ENCODE data around the gene PARD6G. TPM values are rescaled to one million over a fixed set of nuclear protein-coding genes. Genes with fewer than 3 reads are reported as not detected.

Gene PARD6G
- total RNA-seq, 1 donor from 2014 or later = 0.05 TPM

- intact Hi-C loops (cut with micrococcal nuclease) = no loop called here
Observed at GRCh38 chr18:80213182-80213581, 34.1 kb downstream of the PARD6G start.

DNA sequence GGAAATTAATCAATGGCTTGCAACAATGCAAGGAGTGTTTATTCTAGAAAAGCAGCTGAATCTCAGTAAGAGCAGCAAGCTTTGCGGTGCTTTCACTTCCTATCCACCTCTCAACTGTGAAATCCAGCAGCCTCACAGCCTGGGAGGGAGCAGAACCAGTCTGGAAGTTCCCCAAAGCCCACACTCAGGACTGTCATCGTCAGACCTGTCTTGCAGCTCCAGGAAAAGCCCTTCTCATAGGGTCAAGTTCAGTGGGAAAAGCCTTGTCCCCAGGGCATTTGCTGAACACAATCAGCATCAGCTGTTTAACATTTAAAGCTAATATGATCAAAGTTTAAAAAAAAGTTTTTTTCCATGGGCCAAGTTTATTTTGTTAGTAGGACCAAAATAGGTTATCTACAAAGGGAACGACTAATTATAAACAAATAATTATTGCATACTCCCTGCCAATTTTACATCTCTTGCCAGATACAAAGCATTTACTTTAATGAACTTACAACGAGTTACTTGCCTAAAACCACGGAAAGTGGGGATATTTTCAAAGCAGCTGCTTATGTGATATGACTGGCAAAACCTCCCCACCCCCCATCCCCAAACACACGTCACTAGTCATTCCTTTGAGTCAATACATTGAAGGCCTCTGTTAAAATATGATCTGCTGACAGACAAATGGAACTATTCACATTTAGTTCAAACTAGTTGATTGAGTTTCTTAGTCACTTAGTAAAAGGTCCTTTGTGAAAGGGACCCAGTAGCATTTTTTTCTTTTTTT lies 36.8 kb downstream of the PARD6G start:
- intact Hi-C loops (cut with micrococcal nuclease) = no loop called here

DNA sequence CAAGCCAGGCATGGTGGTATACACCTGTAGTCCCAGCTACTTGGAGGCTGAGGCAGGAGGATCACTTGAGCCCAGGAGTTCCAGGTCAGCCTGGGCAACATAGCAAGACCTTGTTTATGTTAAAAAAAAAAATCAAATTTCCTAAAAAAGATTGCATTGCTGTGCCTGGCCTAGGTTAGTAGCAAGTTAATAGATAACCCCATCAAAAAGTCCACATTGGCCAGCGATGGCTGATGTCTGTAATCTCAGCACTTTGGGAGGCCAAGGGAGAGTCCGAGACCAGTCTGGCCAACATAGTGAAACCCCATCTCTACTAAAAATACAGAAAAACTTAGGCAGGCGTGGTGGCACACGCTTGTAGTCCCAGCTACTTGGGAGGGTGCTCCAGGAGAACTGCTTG lies 38.7 kb downstream of the PARD6G start:
- intact Hi-C loops (cut with micrococcal nuclease) = no loop called here

GRCh38 chr18:80205294-80205693 lies 42.0 kb downstream of the PARD6G start:
- intact Hi-C loops (cut with micrococcal nuclease) = no loop called here

GRCh38 chr18:80204142-80204541 lies 43.2 kb downstream of the PARD6G start:
- intact Hi-C loops (cut with micrococcal nuclease) = no loop called here

GRCh38 chr18:80203249-80203648 lies 44.1 kb downstream of the PARD6G start:
- intact Hi-C loops (cut with micrococcal nuclease) = no loop called here

DNA sequence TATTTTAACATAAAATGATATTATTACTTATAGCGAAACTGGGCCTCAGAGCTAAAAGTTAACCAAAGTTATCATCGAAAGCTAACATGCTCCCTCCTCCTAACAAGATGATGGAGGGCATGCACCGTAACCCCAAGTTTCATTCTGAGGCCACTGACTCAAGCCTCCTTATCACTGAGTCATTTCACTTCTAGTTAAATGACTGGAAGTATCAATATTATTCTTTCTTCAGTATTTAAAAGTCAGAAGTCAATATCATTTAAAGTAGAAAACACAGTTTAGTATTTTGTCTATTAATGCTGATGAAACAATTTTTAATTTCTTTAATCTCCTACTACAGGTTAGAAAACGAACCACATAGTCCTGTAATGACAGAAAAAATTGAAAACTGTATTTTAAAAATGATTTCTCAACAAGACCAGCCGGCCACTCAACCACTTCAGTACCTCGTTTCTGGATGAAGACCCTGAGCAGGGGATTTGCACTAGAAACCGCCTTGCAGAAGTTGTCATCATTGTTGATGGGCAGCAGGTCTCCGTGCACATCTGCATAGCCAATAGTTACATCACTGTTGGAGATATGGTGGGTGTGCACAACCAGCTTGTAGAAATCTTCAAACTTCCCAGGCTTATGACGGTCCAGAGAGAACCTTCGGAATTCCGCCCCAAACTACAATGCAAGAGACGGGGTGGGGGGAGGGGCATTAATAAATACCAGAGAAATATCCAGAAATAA lies 44.9 kb downstream of the PARD6G start:
- intact Hi-C loops (cut with micrococcal nuclease) = no loop called here

DNA sequence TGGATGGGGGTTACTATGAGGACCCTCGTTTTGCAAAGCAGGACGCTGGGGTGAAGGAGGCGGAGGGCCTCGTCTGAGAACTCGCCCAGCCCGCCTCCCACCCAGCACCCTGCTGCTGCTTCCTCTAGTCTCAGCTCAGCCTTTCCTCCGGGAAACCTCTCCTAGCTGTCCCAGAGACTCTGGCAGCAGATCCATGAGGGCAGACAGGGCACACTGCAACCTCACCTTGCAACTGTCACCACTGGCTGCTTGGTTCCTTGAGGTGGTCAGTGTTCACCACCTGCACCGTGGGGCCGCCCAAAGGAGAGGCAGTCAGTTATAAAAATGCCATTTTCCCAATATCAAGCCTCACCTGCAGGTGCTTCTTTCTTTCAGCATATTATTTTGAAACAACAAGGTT lies 45.6 kb downstream of the PARD6G start:
- intact Hi-C loops (cut with micrococcal nuclease) = no loop called here

- intact Hi-C loops (cut with micrococcal nuclease) = no loop called here
Observed at GRCh38 chr18:80200932-80201672, 46.2 kb downstream of the PARD6G start.

DNA sequence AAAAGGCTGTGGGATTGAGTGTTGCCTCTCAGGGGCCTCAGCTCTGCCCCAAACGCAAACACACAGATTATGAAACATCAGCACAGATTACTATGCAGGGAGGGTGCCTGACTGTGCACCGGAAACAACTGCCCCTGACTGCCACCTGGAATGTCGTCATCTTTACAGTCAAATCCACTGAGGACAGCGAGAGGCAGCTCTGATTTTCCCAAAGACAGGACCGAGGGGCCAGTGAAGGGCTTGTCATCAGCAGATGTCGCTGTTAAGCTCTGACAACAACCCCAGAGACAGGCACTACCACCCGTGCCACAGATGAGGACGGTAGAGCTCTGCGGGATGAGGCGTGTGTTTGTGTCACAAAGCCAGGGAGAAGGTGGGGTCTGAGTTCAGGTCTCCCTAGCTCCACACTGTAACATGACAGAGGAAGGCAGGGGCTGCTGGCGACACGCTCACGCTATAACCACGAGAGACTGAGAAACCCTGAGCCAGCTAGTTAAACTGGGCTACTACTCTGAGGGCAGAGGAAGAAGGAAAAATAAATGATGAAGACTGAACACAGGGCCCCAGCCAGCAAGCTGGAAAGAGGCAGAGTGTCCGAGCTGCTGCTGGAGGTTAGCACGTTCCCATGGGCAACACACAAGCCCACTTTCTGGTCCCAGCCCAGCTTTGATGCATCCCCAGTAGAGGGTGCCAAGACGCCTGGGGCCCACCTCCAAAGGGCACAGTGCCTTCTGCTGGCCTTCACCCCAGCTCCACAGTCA lies 47.0 kb downstream of the PARD6G start:
- intact Hi-C loops (cut with micrococcal nuclease) = no loop called here

- intact Hi-C loops (cut with micrococcal nuclease) = no loop called here
Observed at GRCh38 chr18:80198994-80199748, 48.1 kb downstream of the PARD6G start.

GRCh38 chr18:80198391-80198790 lies 48.9 kb downstream of the PARD6G start:
- intact Hi-C loops (cut with micrococcal nuclease) = no loop called here

DNA sequence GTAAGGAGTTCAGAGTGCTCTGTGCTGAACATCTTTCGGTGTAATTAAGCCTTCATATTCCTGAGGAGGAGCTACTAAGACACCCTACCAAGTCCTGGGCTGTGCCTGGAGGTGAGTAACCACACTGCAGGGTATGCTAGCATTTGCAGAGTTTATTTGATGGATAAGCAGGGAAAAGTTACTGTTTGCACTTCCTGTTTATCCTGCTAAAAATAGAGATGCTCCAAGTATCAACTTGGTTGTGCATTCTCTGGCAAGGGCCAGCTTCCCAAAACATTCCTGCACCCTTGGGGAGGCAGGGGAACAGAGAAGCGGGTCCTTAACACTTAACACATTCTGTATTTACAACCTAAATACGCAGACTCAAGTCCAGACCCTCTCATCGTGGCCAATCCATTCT lies 49.8 kb downstream of the PARD6G start:
- intact Hi-C loops (cut with micrococcal nuclease) = no loop called here

DNA sequence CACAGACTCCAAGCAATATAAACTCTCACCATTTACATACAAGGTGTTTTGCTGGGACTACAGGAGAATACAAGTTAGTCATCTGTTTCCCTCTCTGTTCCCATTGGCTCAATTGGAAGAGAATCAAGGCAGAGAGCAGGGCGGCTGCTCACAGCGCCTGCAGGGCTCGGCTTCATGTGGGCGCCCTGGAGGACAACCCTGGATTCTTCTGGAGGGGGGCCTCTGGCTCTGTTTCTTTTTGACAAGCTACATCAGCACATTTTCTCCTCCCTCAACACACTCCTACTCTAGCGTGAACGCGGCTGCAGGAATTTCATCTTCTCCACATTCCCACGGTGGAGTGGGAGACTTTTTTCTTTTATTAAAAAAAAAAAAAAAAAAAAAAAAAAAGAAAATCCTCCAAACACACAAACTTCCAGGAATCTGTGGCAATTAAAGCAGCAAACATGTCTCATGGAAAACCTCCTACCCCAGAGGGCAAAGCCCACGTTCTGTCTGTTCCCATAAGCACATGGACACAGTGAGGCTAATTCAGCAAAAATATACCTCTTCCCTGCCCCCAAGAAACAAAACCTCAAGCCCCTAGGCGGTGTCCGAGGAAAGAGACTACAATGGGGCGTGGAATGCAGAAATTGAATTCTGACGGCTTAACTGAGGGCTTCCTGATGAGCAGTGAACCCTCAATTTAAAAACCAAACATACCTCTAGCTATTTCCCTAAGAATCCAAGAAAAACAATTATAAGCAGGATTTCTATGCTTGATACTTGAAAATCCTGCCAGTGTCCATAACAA lies 50.6 kb downstream of the PARD6G start:
- intact Hi-C loops (cut with micrococcal nuclease) = no loop called here

DNA sequence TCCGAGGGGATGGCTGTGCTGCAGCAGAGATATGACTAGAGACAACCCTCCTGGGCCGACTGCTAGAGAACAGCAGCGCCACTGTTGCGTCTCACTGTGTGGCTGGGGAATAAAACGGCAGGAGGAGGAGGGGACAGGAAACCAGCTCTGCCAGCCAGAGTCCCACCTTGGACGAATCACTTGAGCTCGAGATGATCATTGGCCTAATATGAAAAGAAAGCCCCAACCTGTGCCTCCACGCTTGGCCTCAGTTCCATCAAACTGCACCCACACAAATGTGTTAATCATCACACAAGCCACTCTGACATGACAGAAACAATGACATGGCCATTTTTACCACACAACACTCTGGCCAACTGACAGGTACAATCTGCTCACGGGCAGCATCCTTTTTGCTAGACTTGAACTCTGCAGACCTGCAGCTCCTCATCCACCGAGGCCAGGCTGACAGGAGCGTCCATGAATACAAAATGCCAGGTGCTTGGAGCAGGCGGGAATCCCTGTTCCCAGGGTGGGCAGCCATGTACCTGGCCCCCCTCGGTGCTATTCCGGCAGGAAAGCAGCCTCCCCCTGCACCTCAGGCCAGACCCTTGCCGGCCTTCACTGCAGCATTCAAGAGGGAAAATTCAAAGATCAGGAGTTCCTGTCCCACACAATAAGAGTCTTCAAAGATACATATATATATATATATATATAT lies 52.3 kb downstream of the PARD6G start:
- intact Hi-C loops (cut with micrococcal nuclease) = no loop called here

DNA sequence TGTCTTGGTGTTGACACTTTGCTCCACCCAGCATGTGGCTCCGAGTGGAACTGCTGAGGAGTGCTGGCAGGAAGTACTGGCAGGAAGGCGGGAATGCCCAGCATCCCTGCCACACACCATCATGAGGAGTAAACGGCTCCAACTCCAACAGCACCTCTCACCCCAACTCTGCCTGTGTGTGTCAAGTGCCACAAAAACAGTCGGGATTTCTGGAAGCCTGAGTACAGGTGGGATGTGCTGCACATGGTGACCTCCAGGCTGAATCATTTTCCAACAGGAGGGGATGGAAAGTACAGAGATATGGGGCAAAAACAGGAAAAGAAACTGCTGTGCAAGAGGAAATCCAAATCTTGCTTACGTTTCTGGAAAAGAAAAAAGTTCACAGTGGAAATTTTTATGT lies 53.6 kb downstream of the PARD6G start:
- intact Hi-C loops (cut with micrococcal nuclease) = no loop called here

- intact Hi-C loops (cut with micrococcal nuclease) = no loop called here
Observed at GRCh38 chr18:80192653-80193385, 54.5 kb downstream of the PARD6G start.

DNA sequence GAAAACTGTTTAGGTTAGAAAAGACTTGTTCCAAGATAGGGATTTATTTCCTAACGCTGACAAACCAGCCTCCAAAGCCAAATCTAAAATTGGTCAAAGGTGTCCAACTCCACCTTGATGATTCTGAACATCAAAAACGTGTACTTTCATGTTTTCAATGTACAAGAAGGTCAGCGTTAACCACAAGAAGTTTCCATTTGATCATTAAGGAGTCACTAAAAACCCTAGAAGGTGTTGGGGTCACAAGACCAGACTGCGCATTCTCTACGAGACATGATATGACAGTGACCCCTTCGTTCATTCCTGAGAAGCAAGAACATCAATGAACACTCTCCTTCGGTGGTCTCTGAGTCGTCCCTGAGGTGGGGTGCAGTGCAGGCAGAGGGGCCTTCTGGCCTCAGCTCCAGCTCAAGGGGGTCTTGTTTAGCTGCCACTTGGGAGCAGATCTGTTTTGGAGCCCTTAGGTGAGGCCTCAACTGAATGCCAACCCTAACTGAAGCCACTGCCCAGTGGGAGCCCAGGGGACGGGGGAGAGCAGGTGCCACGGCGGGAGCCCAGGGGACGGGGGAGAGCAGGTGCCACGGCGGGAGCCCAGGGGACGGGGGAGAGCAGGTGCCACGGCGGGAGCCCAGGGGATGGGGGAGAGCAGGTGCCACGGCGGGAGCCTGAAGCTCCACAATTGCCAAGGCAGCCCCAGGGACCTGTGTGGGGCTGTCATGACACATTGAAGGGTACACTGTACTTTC lies 55.2 kb downstream of the PARD6G start:
- intact Hi-C loops (cut with micrococcal nuclease) = no loop called here
